Pericardium fibroblast (primary cell): Measurements from ENCODE around the gene SLC37A3. TPM values are rescaled to one million over a fixed set of nuclear protein-coding genes. Genes with fewer than 3 reads are reported as not detected.

Source experiments
- total RNA-seq: library from RNA; depleted of rRNA; stranded (reverse); fragments of >200 nt; gene quantifications from 2 replicates; pipeline ENCODE4 v1.2.3, GENCODE V29; 2015

Gene SLC37A3, protein sequence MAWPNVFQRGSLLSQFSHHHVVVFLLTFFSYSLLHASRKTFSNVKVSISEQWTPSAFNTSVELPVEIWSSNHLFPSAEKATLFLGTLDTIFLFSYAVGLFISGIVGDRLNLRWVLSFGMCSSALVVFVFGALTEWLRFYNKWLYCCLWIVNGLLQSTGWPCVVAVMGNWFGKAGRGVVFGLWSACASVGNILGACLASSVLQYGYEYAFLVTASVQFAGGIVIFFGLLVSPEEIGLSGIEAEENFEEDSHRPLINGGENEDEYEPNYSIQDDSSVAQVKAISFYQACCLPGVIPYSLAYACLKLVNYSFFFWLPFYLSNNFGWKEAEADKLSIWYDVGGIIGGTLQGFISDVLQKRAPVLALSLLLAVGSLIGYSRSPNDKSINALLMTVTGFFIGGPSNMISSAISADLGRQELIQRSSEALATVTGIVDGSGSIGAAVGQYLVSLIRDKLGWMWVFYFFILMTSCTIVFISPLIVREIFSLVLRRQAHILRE
- total RNA-seq, result 17.9 and 33.5 TPM in 2 replicates

GRCh38 chr7:140397784-140398750 lies at the start of gene SLC37A3:
Gene SLC37A3, minus strand, starts transcription at chr7:140398530. Its CDS starts 16,004 bp downstream, at chr7:140382526.

DNA sequence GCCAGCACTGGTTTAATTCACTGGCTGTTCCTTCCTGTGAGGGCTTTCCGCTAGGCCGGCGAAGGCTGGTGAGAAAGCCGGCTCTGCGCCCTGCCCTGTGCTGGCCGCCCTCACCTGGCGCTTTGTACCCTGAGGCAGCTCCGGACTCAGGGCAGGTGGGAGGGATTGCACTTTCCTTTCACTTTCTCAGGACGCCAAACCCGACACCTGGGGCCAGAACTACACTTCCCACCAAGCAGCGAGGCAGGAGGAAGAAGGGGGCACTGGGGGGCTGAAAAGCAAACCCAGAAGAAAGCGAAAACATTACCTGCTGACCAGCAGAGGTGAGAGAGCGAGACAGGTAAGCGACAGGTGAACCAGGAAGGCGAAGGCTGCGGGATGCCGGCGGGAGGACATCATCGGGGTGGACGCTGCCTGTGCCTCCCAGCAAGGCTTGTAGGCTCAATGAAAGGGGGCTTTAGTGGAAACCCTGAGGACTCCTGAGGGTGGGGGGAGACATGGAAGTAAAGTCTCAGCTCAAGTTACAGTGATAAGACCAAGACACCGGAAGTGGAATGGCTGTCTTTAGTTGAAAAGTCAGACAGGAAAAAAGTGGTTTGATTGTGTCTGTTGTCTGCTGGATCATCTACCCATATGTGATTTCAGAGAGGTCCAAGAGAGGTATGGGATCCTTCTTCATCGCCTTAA lies 5.7 kb upstream of the SLC37A3 start, which contains the start of gene RAB19:
TSS of gene RAB19 (plus strand) at position 181 of the 687 bp plus-strand sequence. CDS start 3,589 bp downstream, outside the sequence.

Other genes starting within 250 kb of the SLC37A3 start
- 3.3 and 3.7 TPM in 2 replicates for gene KDM7A, start 221.5 kb downstream of the SLC37A3 start, total RNA-seq
- not detected in 2 replicates for gene RAB19, start 5.5 kb upstream of the SLC37A3 start, total RNA-seq
- 45.9 and 46.8 TPM in 2 replicates for gene MKRN1, start 81.0 kb upstream of the SLC37A3 start, total RNA-seq
- gene DENND2A, start 242.3 kb upstream of the SLC37A3 start, total RNA-seq, result 8.8 and 15.3 TPM in 2 replicates